H1 (cell line): Measurements from ENCODE around the gene MTMR6. TPM values are rescaled to one million over a fixed set of nuclear protein-coding genes. Genes with fewer than 3 reads are reported as not detected.
A peak's percentile ranks its signal among the peaks of the same experiment; 100 is the strongest.

ENCODE experiments used
- CBX8 ChIP-seq: fragments of 300-800, 300-1000 bp; sonication (generic); IDR thresholded peaks from 2 replicates; pipeline ENCODE4 v1.7.1; 2016; ENCODE audit warnings: low read depth, low read length, borderline replicate concordance
- CHD7 ChIP-seq: fragments of 300-600 bp; sonication (generic); IDR thresholded peaks from 2 replicates; pipeline ENCODE4 v1.7.1; 2012; ENCODE audit warnings: low read length, moderate library complexity, mild to moderate bottlenecking, inconsistent platforms; ENCODE audit not compliant: insufficient replicate concordance
- CTCF ChIP-seq, 3 experiments: IDR thresholded peaks; 1 replicate in 2 of 3; 2 replicates in 1 of 3; pipeline versions ENCODE4 v1.5.1 to v1.6.1; 2011; ENCODE audit warnings: low read length in 3 of 3, mild to moderate bottlenecking in 3 of 3, inconsistent platforms in 2 of 3, low read depth in 1 of 3, moderate library complexity in 1 of 3; ENCODE audit not compliant: insufficient read depth in 1 of 3; ENCODE audit errors: control extremely low read depth in 1 of 3
- HDAC6 ChIP-seq: IDR thresholded peaks from one replicate; pipeline ENCODE4 v1.7.1; 2012; ENCODE audit warnings: low read depth, mild to moderate bottlenecking, inconsistent platforms, low read length, moderate library complexity
- JUN ChIP-seq: IDR thresholded peaks from 2 replicates; pipeline ENCODE4 v1.6.1; 2011; ENCODE audit warnings: low read depth, mild to moderate bottlenecking, improper control_type of control experiment, low read length
- SP2 ChIP-seq: IDR thresholded peaks from 2 replicates; pipeline ENCODE4 v1.6.1; 2012; ENCODE audit warnings: mild to moderate bottlenecking, low read length, inconsistent platforms
- polyA plus RNA-seq, 7 experiments: library from polyadenylated mRNA; depleted of rRNA in 3 of 7; stranded (reverse) in 5 of 7; unstranded in 2 of 7; fragments of >200 nt in 5 of 7; fragments of 200-250 nt in 2 of 7; gene quantifications; 1 replicate in 5 of 7; 2 replicates in 1 of 7; 4 replicates in 1 of 7; pipeline versions ENCODE4 v1.2.1 to v1.2.3, GENCODE V29; 2011 to 2013; ENCODE audit warnings: missing spikeins in 2 of 7, mixed read lengths in 2 of 7
- total RNA-seq: library from RNA; stranded (reverse); fragmentation: NEBNext Ultra II Directional; extraction: Animal tissue kit (Norgen Biotek cat#: 25700); gene quantifications from 2 replicates; pipeline ENCODE4 v1.2.1, GENCODE V29; 2021

MTMR6 gene
- total and polyA plus RNA-seq, 2 of the 8 experiments (the other 6 are each of a cell fraction or from before 2014, with no cell fraction given): 2.1 to 8.4 TPM

- TF ChIP-seq CHD7 (no peak), CBX8 (no peak), HDAC6 (no peak), SP2 (no peak), CTCF (IDR thresholded peaks at IDR 0.05; ENCODE audit: control extremely low read depth in 1 of 3, insufficient read depth in 1 of 3, low read depth in 1 of 3, low read length in 3 of 3) (peak; percentile 70 to 95 (median 91)), JUN (no peak)
Measured at GRCh38 chr13:25286969-25287961, at the start of gene MTMR6 (continued).
